Measurements from ENCODE around the gene RBPMS2. TPM values are rescaled to one million over a fixed set of nuclear protein-coding genes. Genes with fewer than 3 reads are reported as not detected.

The RBPMS2 gene
- total and polyA plus RNA-seq, 2 of the 4 experiments (the other 2 are of a cell fraction), result 2.8 TPM; not detected in 1

GRCh38 chr15:64760056-64760455 lies 15.3 kb downstream of the RBPMS2 start:
- H3K9me3 ChIP-seq (ENCODE audit: control insufficient read depth, insufficient read depth, low read length), result no peaks in the 10 kb centered on the region
- dilution Hi-C loops (cut with HindIII; ENCODE audit: low sequenced_read_pairs, unreplicated experiment), result no loop called here
- no peak overlapping the region for H3K27ac ChIP-seq (ENCODE audit: insufficient read depth, low read length)
- H2BK20ac ChIP-seq (ENCODE audit: low read depth, low read length), result no peak overlapping the region
- no peak overlapping the region for H3K4me2 ChIP-seq (ENCODE audit: low read depth, low read length)
- TF ChIP-seq RFX5 (IDR thresholded peaks at IDR 0.05; ENCODE audit: low read depth, low read length), result no peak
- TF ChIP-seq POLR2A (IDR thresholded peaks at IDR 0.05; ENCODE audit: low read depth, low read length), result no peak
- no peak for TF ChIP-seq SMC3 (IDR thresholded peaks at IDR 0.05; ENCODE audit: low read depth, low read length)
- no peak for TF ChIP-seq RCOR1 (IDR thresholded peaks at IDR 0.05; ENCODE audit: insufficient replicate concordance, low read length)
- no peak for TF ChIP-seq CEBPB (IDR thresholded peaks at IDR 0.05; ENCODE audit: low read depth, low read length)
- TF ChIP-seq RAD21 (IDR thresholded peaks at IDR 0.05; ENCODE audit: low read length), result no peak
- TF ChIP-seq FOS (IDR thresholded peaks at IDR 0.05; ENCODE audit: low read depth, low read length), result no peak
- no peak for TF ChIP-seq MAFK (IDR thresholded peaks at IDR 0.05; ENCODE audit: low read depth, low read length)
- no peak for TF ChIP-seq BHLHE40 (IDR thresholded peaks at IDR 0.05; ENCODE audit: low read depth, low read length)
- no peak for TF ChIP-seq CHD1 (IDR thresholded peaks at IDR 0.05; ENCODE audit: low read depth, low read length)
- no peak for TF ChIP-seq MXI1 (IDR thresholded peaks at IDR 0.05; ENCODE audit: borderline replicate concordance, low read depth, low read length)
- TF ChIP-seq, protein P1, sequence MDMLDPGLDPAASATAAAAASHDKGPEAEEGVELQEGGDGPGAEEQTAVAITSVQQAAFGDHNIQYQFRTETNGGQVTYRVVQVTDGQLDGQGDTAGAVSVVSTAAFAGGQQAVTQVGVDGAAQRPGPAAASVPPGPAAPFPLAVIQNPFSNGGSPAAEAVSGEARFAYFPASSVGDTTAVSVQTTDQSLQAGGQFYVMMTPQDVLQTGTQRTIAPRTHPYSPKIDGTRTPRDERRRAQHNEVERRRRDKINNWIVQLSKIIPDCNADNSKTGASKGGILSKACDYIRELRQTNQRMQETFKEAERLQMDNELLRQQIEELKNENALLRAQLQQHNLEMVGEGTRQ (IDR thresholded peaks at IDR 0.05; ENCODE audit: low read depth, low read length), result no peak
- TF ChIP-seq MAZ (IDR thresholded peaks at IDR 0.05; ENCODE audit: borderline replicate concordance, low read depth, low read length), result no peak
- TF ChIP-seq, protein P2, sequence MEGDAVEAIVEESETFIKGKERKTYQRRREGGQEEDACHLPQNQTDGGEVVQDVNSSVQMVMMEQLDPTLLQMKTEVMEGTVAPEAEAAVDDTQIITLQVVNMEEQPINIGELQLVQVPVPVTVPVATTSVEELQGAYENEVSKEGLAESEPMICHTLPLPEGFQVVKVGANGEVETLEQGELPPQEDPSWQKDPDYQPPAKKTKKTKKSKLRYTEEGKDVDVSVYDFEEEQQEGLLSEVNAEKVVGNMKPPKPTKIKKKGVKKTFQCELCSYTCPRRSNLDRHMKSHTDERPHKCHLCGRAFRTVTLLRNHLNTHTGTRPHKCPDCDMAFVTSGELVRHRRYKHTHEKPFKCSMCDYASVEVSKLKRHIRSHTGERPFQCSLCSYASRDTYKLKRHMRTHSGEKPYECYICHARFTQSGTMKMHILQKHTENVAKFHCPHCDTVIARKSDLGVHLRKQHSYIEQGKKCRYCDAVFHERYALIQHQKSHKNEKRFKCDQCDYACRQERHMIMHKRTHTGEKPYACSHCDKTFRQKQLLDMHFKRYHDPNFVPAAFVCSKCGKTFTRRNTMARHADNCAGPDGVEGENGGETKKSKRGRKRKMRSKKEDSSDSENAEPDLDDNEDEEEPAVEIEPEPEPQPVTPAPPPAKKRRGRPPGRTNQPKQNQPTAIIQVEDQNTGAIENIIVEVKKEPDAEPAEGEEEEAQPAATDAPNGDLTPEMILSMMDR (conservative IDR thresholded peaks at IDR 0.05; ENCODE audit: low read depth, low read length), result no peak
- no peak for TF ChIP-seq ELK1 (IDR thresholded peaks at IDR 0.05; ENCODE audit: borderline replicate concordance, low read depth, low read length)
- no peak for TF ChIP-seq NFE2L2 (IDR thresholded peaks at IDR 0.05; ENCODE audit: low read depth, low read length)
- H2BK15ac ChIP-seq (ENCODE audit: low read depth, low read length), result no peak overlapping the region
- no peak overlapping the region for H3K4me3 ChIP-seq (ENCODE audit: insufficient read depth, low read depth, low read length)
- H3K18ac ChIP-seq (ENCODE audit: low read depth, low read length), result no peak overlapping the region
- no peaks in the 10 kb centered on the region for H3K36me3 ChIP-seq (ENCODE audit: control insufficient read depth, insufficient read depth, low read length)
- H2BK5ac ChIP-seq (ENCODE audit: low read depth, low read length, poor library complexity, severe bottlenecking), result no peak overlapping the region
- H2AK5ac ChIP-seq (ENCODE audit: low read depth, low read length), result no peak overlapping the region
- ChIA-PET POLR2A (ENCODE audit: unreplicated experiment) (no interaction called here), CTCF (no interaction called here)
- no peak overlapping the region for H2AFZ ChIP-seq (replicated peaks; ENCODE audit: low read length, poor library complexity)
- no peaks in the 10 kb centered on the region for H4K20me1 ChIP-seq (ENCODE audit: insufficient read depth, low read length)
- H4K5ac ChIP-seq (ENCODE audit: low read depth, low read length), result no peak overlapping the region
- H3K9ac ChIP-seq (ENCODE audit: low read depth, low read length), result no peak overlapping the region
- intact Hi-C loops (cut with micrococcal nuclease), result no loop called here
- no peak overlapping the region for H4K91ac ChIP-seq (ENCODE audit: insufficient read depth, low read depth, low read length)
- no peak overlapping the region for H3K14ac ChIP-seq (replicated peaks; ENCODE audit: low read depth, low read length)
- no peak overlapping the region for H3K4ac ChIP-seq (ENCODE audit: low read depth, low read length)
- H3K27me3 ChIP-seq (ENCODE audit: control insufficient read depth, insufficient read depth, low read length), result no peaks in the 10 kb centered on the region; the same call in 1 of the 2 replicates
- H3K4me1 ChIP-seq (ENCODE audit: control insufficient read depth, insufficient read depth, low read length), result no peaks in the 10 kb centered on the region
- WGBS, 2 experiments (ENCODE audit: extremely low coverage in 2 of 2, insufficient read length in 1 of 2), result 83% methylated on average over 3 of the region's 8 CpGs; no CpG with 5 or more reads in 1 of the 2 experiments
- no peak overlapping the region for H3K56ac ChIP-seq (ENCODE audit: extremely low read depth, insufficient read depth, low read length)
- no peak overlapping the region for H2AK9ac ChIP-seq (replicated peaks; ENCODE audit: low read depth, low read length, poor library complexity)
- ATAC-seq (ENCODE audit: low read depth) (no peak), DNase-seq (no peak)
- in situ Hi-C loops (cut with MboI; ENCODE audit: low sequenced_read_pairs), result no loop called here
- BruUV-seq (replicated peaks), result no TSS peak
- H3K23ac ChIP-seq (ENCODE audit: low read depth, low read length), result no peak overlapping the region
- no peaks in the 10 kb centered on the region; a peak in 1 of 4 replicates for H3K79me1 ChIP-seq (ENCODE audit: low read depth in 1 of 2, low read length in 2 of 2)
- no peak overlapping the region for H4K8ac ChIP-seq (ENCODE audit: low read depth in 2 of 2, low read length in 2 of 2)
- no peak overlapping the region for H2BK120ac ChIP-seq (ENCODE audit: low read depth, low read length)
- H3K9me1 ChIP-seq (ENCODE audit: insufficient read depth, low read length), result peaks cover 3% of the 10 kb centered on the region; the same call in 1 of the 2 replicates

Measured in IMR-90 (cell line).